Measurements from ENCODE around the gene TRIP11. TPM values are rescaled to one million over a fixed set of nuclear protein-coding genes. Genes with fewer than 3 reads are reported as not detected.

Gene TRIP11
- total and polyA plus RNA-seq, 2 donors (not counting 1 experiment from before 2014, with no cell fraction given), result 28.6 to 50.4 TPM

- peak; percentile 12 to 52 for DNase-seq (ENCODE audit: low read depth in 2 of 2)
- Histone ChIP-seq H3K27me3 (ENCODE audit: control insufficient read depth, insufficient read depth, low read length) (no peaks in the 10 kb centered on the region), H2AFZ (ENCODE audit: low read length) (no peak overlapping the region), H3K4me2 (ENCODE audit: extremely low read depth, insufficient read depth, low read length) (no peak overlapping the region), H3K79me2 (ENCODE audit: control insufficient read depth, insufficient read depth, low read length) (no peaks in the 10 kb centered on the region), H3K4me1 (ENCODE audit: control insufficient read depth, extremely low read depth, insufficient read depth, low read length) (no peaks in the 10 kb centered on the region), H4K20me1 (ENCODE audit: control insufficient read depth, extremely low read depth, insufficient read depth, low read length) (no peaks in the 10 kb centered on the region), H3K4me3 (replicated peaks in 1 of 4; ENCODE audit: control extremely low read depth in 1 of 4, insufficient read depth in 1 of 4, low read depth in 3 of 4, low read length in 4 of 4) (no peak overlapping the region), H3K9me3 (ENCODE audit: control insufficient read depth, insufficient read depth, low read depth, low read length) (no peaks in the 10 kb centered on the region), H3K36me3 (ENCODE audit: control insufficient read depth, insufficient read depth, low read length) (peaks cover 2% of the 10 kb centered on the region), H3K27ac (ENCODE audit: insufficient read depth, low read length) (no peak overlapping the region), H3K9ac (ENCODE audit: insufficient read depth, low read length) (no peak overlapping the region)
- TF ChIP-seq EZH2 (IDR thresholded peaks at IDR 0.05; ENCODE audit: low read length, missing control alignments), result no peak
- TF ChIP-seq CTCF (conservative IDR thresholded peaks at IDR 0.05 in 1 of 2, IDR thresholded peaks at IDR 0.05 in 1 of 2; ENCODE audit: low read depth in 1 of 2, low read length in 2 of 2), result no peak
Observed at GRCh38 chr14:91925001-91925726, 114.7 kb downstream of the TRIP11 start.

- Histone ChIP-seq H4K20me1 (ENCODE audit: control insufficient read depth, extremely low read depth, insufficient read depth, low read length) (no peaks in the 10 kb centered on the region), H3K36me3 (ENCODE audit: control insufficient read depth, insufficient read depth, low read length) (no peaks in the 10 kb centered on the region), H3K9ac (ENCODE audit: insufficient read depth, low read length) (no peak overlapping the region), H3K79me2 (ENCODE audit: control insufficient read depth, insufficient read depth, low read length) (no peaks in the 10 kb centered on the region), H3K4me2 (ENCODE audit: extremely low read depth, insufficient read depth, low read length) (no peak overlapping the region), H3K27ac (ENCODE audit: insufficient read depth, low read length) (no peak overlapping the region), H3K27me3 (ENCODE audit: control insufficient read depth, insufficient read depth, low read length) (no peaks in the 10 kb centered on the region), H3K4me1 (ENCODE audit: control insufficient read depth, extremely low read depth, insufficient read depth, low read length) (no peaks in the 10 kb centered on the region), H3K4me3 (replicated peaks in 1 of 4; ENCODE audit: control extremely low read depth in 1 of 4, insufficient read depth in 1 of 4, low read depth in 3 of 4, low read length in 4 of 4) (no peak overlapping the region), H3K9me3 (ENCODE audit: control insufficient read depth, insufficient read depth, low read depth, low read length) (no peaks in the 10 kb centered on the region), H2AFZ (ENCODE audit: low read length) (no peak overlapping the region)
- TF ChIP-seq CTCF (conservative IDR thresholded peaks at IDR 0.05 in 1 of 2, IDR thresholded peaks at IDR 0.05 in 1 of 2; ENCODE audit: low read depth in 1 of 2, low read length in 2 of 2) (no peak), EZH2 (IDR thresholded peaks at IDR 0.05; ENCODE audit: low read length, missing control alignments) (no peak)
- DNase-seq (ENCODE audit: low read depth in 2 of 2), result no peak
Observed at GRCh38 chr14:91920526-91920925, 119.3 kb downstream of the TRIP11 start.

GRCh38 chr14:91919814-91920213, 120.0 kb downstream of the TRIP11 start:
- H3K27ac ChIP-seq (ENCODE audit: insufficient read depth, low read length), result no peak overlapping the region
- DNase-seq (ENCODE audit: low read depth in 2 of 2), result peak; percentile 27 to 70
- H3K27me3 ChIP-seq (ENCODE audit: control insufficient read depth, insufficient read depth, low read length), result no peaks in the 10 kb centered on the region
- no peak overlapping the region for H3K9ac ChIP-seq (ENCODE audit: insufficient read depth, low read length)
- H3K4me1 ChIP-seq (ENCODE audit: control insufficient read depth, extremely low read depth, insufficient read depth, low read length), result no peaks in the 10 kb centered on the region
- H4K20me1 ChIP-seq (ENCODE audit: control insufficient read depth, extremely low read depth, insufficient read depth, low read length), result no peaks in the 10 kb centered on the region
- no peak overlapping the region for H3K4me2 ChIP-seq (ENCODE audit: extremely low read depth, insufficient read depth, low read length)
- H3K9me3 ChIP-seq (ENCODE audit: control insufficient read depth, insufficient read depth, low read depth, low read length), result no peaks in the 10 kb centered on the region
- H3K36me3 ChIP-seq (ENCODE audit: control insufficient read depth, insufficient read depth, low read length), result no peaks in the 10 kb centered on the region
- no peak overlapping the region for H3K4me3 ChIP-seq (replicated peaks in 1 of 4; ENCODE audit: control extremely low read depth in 1 of 4, insufficient read depth in 1 of 4, low read depth in 3 of 4, low read length in 4 of 4)
- no peaks in the 10 kb centered on the region for H3K79me2 ChIP-seq (ENCODE audit: control insufficient read depth, insufficient read depth, low read length)
- no peak for TF ChIP-seq CTCF (conservative IDR thresholded peaks at IDR 0.05 in 1 of 2, IDR thresholded peaks at IDR 0.05 in 1 of 2; ENCODE audit: low read depth in 1 of 2, low read length in 2 of 2)
- no peak for TF ChIP-seq EZH2 (IDR thresholded peaks at IDR 0.05; ENCODE audit: low read length, missing control alignments)
- H2AFZ ChIP-seq (ENCODE audit: low read length), result no peak overlapping the region

Measured in fibroblast of lung (primary cell).